ENCODE results near the gene SPIN1.
"Not testable (repeated sequence)": the region's sequence is repeated elsewhere in the genome, so short reads cannot be mapped to it uniquely, and the experiment has no call there.

Gene SPIN1

DNA sequence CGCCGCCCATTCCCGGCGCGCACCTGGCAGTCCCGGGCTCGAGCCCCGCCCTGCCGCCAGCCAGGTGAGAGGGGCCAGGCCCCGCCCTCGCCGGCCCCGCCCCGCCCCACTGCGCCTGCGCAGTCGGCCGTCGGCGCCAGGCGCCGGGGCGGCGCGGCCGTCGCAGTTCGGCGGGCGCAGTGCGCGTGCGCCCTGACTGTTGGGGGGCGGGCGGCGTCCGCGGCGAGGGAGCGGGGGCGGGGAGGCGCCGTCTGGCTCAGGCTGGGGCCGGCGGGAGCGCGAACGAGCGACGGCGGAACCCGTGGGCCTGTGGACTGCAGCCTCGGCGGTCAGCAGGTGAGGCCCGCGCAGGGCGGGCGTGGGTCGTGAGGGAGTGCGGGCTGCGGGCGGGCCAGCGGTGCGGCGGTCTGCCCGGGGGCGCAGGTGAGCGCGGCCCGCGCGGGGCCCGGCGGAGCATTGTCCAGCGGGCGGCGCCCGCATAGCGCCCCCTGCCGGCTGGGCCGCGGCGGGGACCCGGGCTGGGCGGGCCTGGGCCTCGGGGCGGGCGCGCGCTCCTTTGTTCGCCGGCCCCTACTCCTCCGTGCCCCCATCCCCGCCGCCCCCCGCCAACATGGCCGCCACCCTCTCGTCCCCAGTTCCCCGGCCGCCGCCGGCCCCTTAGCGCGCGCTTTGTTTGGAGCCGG lies at the start of gene SPIN1:
SPIN1 (plus strand) TSS at position 242 of the 683 bp plus-strand sequence. CDS start 38,096 bp downstream, outside the sequence.
- Histone ChIP-seq H3K4me1 (ENCODE audit: insufficient read depth, low read length) (peaks cover 14% of the 10 kb centered on the region), H3K4me3 (ENCODE audit: low read length) (peak within 1 kb of the TSS; percentile 65), H2AFZ (ENCODE audit: low read depth, low read length) (peak within 1 kb of the TSS; percentile 86), H3K9me3 (ENCODE audit: low read length) (peaks cover 2% of the 10 kb centered on the region), H3K36me3 (ENCODE audit: insufficient read depth, low read length) (peaks cover 8% of the 10 kb centered on the region), H3K27me3 (ENCODE audit: insufficient read depth, low read length) (no peaks in the 10 kb centered on the region)

DNA sequence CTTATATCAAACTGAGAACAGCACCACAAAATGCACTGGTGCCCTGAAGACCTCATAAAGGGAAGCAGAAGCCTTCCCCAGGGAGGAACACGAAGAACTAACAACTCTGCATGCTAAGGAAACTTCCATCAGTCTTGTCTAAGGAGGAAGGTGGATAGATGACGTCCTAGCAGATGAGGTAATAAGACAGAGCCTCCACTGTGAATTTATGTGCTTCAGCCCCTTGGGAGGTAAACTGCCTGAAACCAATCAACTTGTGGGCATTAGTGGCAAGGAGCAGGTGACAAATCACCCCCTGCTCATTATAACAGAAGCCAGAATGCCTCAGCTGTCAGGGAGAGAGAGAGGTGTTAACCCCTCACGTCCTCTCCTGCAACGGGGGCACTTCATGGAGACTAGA lies 48.9 kb upstream of the SPIN1 start:
- Histone ChIP-seq H3K36me3 (ENCODE audit: insufficient read depth, low read length) (no peaks in the 10 kb centered on the region), H3K27me3 (ENCODE audit: insufficient read depth, low read length) (no peaks in the 10 kb centered on the region), H3K9me3 (ENCODE audit: low read length) (no peaks in the 10 kb centered on the region), H3K4me3 (ENCODE audit: low read length) (no peak overlapping the region), H2AFZ (ENCODE audit: low read depth, low read length) (no peak overlapping the region), H3K4me1 (ENCODE audit: insufficient read depth, low read length) (no peaks in the 10 kb centered on the region)

DNA sequence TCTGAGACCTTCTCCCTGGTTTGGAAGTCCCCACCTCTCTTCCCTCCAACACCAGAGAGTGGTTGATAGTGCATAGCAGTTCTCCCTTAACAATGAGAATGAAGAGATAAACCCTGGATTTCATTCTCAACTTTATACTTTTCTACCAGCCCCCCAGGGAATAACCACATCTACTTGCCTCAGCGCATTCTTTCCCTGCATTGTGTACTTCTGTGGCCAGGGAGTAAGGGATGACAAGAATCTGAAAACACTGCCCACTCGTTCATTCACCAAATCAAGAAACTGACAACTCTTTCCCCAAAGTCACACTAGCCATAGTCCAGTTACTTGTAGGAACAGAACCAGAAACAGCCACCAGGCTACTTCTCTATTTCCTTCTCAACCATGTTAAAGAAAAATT lies 46.0 kb upstream of the SPIN1 start:
- H3K27me3 ChIP-seq (ENCODE audit: insufficient read depth, low read length): no peaks in the 10 kb centered on the region
- H3K4me1 ChIP-seq (ENCODE audit: insufficient read depth, low read length): no peaks in the 10 kb centered on the region
- no peak overlapping the region for H2AFZ ChIP-seq (ENCODE audit: low read depth, low read length)
- no peaks in the 10 kb centered on the region for H3K9me3 ChIP-seq (ENCODE audit: low read length)
- no peak overlapping the region for H3K4me3 ChIP-seq (ENCODE audit: low read length)
- H3K36me3 ChIP-seq (ENCODE audit: insufficient read depth, low read length): no peaks in the 10 kb centered on the region

DNA sequence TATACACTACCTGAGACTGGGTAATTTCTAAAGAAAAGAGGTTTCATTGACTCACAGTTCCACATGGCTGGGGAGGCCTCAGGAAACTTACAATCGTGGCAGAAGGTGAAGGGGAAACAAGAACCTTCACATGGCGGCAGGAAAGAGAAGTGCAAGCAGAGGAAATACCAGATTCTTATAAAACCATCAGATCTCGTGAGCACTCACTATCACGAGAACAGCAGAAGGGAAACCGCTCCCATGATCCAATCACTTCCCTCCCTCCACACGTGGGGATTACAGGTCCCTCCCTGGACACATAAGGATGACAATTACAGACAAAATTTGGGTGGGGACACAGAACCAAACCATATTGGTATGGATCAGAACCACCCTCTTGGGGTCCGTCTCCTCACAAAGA lies 44.2 kb upstream of the SPIN1 start:
- H3K9me3 ChIP-seq (ENCODE audit: low read length): no peaks in the 10 kb centered on the region
- H2AFZ ChIP-seq (ENCODE audit: low read depth, low read length): no peak overlapping the region
- no peaks in the 10 kb centered on the region for H3K36me3 ChIP-seq (ENCODE audit: insufficient read depth, low read length)
- H3K4me3 ChIP-seq (ENCODE audit: low read length): no peak overlapping the region
- H3K27me3 ChIP-seq (ENCODE audit: insufficient read depth, low read length): no peaks in the 10 kb centered on the region
- no peaks in the 10 kb centered on the region for H3K4me1 ChIP-seq (ENCODE audit: insufficient read depth, low read length)

DNA sequence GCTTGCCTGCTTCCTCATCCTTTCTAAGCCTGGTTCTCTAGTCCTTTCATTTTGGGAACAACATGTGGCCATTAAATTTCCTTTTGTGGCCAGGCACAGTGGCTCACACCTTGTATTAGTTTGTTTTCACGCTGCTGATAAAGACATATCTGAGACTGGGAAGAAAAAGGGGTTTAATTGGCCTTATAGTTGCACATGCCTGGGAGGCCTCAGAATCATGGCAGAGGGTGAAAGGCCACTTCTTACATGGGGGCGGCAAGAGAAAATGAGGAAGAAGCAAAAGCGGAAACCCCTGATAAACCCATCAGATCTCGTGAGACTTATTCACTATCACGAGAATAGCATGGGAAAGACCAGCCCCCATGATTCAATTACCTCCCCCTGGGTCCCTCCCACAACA lies 37.9 kb upstream of the SPIN1 start:
- not testable (repeated sequence) for H3K4me3 ChIP-seq (ENCODE audit: low read length); H3K36me3 ChIP-seq (ENCODE audit: insufficient read depth, low read length); H3K9me3 ChIP-seq (ENCODE audit: low read length); H3K4me1 ChIP-seq (ENCODE audit: insufficient read depth, low read length); H2AFZ ChIP-seq (ENCODE audit: low read depth, low read length); H3K27me3 ChIP-seq (ENCODE audit: insufficient read depth, low read length)

DNA sequence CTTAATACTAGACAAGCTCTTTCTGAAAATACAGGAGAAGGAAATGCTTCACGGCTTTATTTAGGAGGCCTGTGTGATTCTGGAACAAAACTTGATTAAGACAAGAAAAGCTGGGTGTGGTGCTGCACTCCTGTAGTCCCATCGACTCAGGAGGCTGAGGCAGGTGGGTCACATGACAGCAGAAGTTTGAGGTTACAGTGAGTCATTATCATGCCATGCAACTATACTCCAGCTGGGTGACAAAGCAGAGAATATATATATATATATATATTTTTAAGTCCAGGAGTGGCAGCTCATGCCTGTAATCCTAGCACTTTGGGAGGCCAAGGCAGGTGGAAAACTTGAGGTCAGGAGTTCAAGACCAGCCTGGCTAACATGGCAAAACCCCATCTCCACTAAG lies 33.1 kb upstream of the SPIN1 start:
- Histone ChIP-seq H3K4me3 (ENCODE audit: low read length) (no peak overlapping the region), H3K4me1 (ENCODE audit: insufficient read depth, low read length) (no peaks in the 10 kb centered on the region), H2AFZ (ENCODE audit: low read depth, low read length) (no peak overlapping the region), H3K27me3 (ENCODE audit: insufficient read depth, low read length) (no peaks in the 10 kb centered on the region), H3K36me3 (ENCODE audit: insufficient read depth, low read length) (no peaks in the 10 kb centered on the region), H3K9me3 (ENCODE audit: low read length) (no peaks in the 10 kb centered on the region)

DNA sequence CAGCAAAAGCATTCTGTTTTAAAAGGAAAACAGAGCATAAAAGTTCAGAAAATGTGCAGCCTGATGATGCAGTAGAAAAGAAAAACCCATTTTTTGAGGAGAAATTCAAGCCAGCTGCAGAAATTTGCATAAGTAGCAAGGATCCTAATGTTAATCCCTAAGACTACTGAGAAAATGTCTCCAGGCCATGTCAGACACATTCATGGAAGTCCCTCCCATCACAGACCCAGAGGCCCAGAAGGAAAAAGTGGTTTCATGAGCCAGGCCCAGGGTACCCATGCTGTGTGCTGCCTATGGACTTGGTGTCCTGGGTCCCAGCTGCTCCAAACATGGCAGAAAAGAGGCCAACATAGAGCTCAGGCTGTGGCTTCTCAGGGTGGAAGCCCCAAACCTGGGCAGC lies 31.0 kb upstream of the SPIN1 start:
- not testable (repeated sequence) for H3K36me3 ChIP-seq (ENCODE audit: insufficient read depth, low read length)

DNA sequence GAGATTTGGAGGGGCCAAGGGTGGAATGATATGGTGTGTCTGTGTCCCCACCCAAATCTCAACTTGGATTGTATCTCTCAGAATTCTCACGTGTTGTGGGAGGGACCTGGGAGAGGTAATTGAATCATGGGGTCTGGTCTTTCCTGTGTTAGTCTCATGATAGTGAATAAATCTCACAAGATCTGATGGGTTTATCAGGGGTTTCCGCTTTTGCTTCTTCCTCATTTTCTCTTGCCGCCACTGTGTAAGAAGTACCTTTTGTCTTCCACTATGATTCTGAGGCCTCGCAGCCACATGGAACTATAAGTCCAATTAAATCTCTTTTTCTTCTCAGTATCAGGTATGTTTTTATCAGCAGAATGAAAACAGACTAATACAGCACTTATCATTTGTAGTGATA lies 29.5 kb upstream of the SPIN1 start:
- H3K9me3 ChIP-seq (ENCODE audit: low read length): no peaks in the 10 kb centered on the region
- H2AFZ ChIP-seq (ENCODE audit: low read depth, low read length): no peak overlapping the region
- no peaks in the 10 kb centered on the region for H3K36me3 ChIP-seq (ENCODE audit: insufficient read depth, low read length)
- no peak overlapping the region for H3K4me3 ChIP-seq (ENCODE audit: low read length)
- no peaks in the 10 kb centered on the region for H3K27me3 ChIP-seq (ENCODE audit: insufficient read depth, low read length)
- H3K4me1 ChIP-seq (ENCODE audit: insufficient read depth, low read length): no peaks in the 10 kb centered on the region

More for the DNA sequence above, 31.0 kb upstream of the SPIN1 start:
- not testable (repeated sequence) for H3K4me3 ChIP-seq (ENCODE audit: low read length); H2AFZ ChIP-seq (ENCODE audit: low read depth, low read length); H3K9me3 ChIP-seq (ENCODE audit: low read length); H3K4me1 ChIP-seq (ENCODE audit: insufficient read depth, low read length); H3K27me3 ChIP-seq (ENCODE audit: insufficient read depth, low read length)

DNA sequence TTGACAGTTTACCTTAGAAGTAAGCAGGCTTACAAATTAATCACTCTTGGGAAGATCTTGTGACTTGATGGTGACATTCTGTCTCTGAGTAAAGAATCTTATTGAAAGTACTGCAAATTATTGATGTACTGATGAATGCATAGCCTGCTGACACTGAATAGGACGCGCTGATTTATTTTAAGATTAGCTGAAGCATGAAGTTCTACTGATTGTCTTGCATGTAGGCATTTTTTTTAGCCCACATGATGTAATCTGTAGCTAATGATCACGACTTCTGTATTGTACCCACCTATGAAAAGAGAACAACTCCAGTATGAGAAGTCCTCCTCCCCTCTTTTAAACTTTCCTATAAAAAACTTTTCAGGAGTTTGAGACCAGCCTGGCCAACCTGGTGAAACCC lies 28.3 kb upstream of the SPIN1 start:
- no peak overlapping the region for H3K4me3 ChIP-seq (ENCODE audit: low read length)
- H2AFZ ChIP-seq (ENCODE audit: low read depth, low read length): no peak overlapping the region
- no peaks in the 10 kb centered on the region for H3K4me1 ChIP-seq (ENCODE audit: insufficient read depth, low read length)
- H3K36me3 ChIP-seq (ENCODE audit: insufficient read depth, low read length): no peaks in the 10 kb centered on the region
- no peaks in the 10 kb centered on the region for H3K9me3 ChIP-seq (ENCODE audit: low read length)
- no peaks in the 10 kb centered on the region for H3K27me3 ChIP-seq (ENCODE audit: insufficient read depth, low read length)

DNA sequence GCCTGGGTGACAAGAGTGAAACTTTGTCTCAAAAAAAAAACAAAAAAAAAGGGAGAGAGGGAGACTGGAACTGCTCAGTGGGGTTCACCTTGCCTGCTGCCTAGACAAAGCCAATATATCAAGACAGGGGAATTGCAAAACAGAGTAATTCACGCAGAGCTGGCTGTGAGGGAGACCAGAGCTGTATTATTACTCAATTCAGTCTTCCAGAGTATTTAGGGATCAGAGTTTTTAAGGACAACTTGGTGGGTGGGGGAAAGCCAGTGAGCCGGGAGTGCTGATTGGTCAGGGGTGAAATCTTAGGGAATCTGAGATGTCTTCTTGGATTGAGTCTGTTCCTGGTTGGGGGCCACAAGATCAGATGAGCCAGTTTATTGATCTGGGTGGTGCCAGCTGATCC lies 25.6 kb upstream of the SPIN1 start:
- no peaks in the 10 kb centered on the region for H3K4me1 ChIP-seq (ENCODE audit: insufficient read depth, low read length)
- no peak overlapping the region for H3K4me3 ChIP-seq (ENCODE audit: low read length)
- no peaks in the 10 kb centered on the region for H3K27me3 ChIP-seq (ENCODE audit: insufficient read depth, low read length)
- no peaks in the 10 kb centered on the region for H3K9me3 ChIP-seq (ENCODE audit: low read length)
- no peak overlapping the region for H2AFZ ChIP-seq (ENCODE audit: low read depth, low read length)
- no peaks in the 10 kb centered on the region for H3K36me3 ChIP-seq (ENCODE audit: insufficient read depth, low read length)

DNA sequence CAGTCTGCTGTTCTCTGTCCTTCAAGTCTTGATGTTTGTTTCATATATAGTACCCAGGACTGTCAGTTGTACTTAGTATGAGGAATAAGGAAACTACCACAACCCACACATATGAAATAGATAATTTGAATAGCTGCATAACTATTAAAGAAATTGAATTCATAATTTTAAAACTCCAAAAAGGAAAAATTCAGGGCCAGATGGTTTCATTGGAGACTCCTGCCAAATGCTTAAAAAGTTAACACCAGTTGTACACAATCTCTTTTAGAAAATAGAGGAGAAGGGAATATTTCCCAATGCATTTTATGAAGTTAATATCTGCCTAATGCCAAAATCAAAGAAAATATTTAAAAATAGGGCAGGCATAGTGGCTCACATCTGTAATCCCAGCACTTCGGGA lies 24.6 kb upstream of the SPIN1 start:
- Histone ChIP-seq H3K4me3 (ENCODE audit: low read length) (no peak overlapping the region), H3K36me3 (ENCODE audit: insufficient read depth, low read length) (no peaks in the 10 kb centered on the region), H3K27me3 (ENCODE audit: insufficient read depth, low read length) (no peaks in the 10 kb centered on the region), H3K9me3 (ENCODE audit: low read length) (peaks cover 3% of the 10 kb centered on the region), H3K4me1 (ENCODE audit: insufficient read depth, low read length) (no peaks in the 10 kb centered on the region), H2AFZ (ENCODE audit: low read depth, low read length) (no peak overlapping the region)

DNA sequence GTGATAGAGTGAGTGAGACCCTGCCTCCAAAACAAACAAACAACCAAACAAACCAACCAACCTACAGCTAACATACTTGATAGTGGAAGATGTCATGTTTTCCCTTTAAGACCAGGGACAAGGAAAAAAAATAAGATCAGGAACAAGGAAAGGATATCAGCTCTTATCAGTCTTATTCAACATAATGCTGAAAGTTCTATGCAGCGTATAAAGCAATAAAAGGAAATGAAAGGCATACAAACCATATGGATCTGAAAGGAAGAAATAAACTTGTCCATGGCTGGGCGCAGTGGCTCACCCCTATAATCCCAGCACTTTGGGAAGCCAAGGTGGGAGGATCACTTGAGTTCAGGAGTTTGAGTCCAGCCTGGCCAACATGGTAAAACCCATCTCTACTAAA lies 23.5 kb upstream of the SPIN1 start:
- H3K4me3 ChIP-seq (ENCODE audit: low read length): no peak overlapping the region
- peaks cover 3% of the 10 kb centered on the region for H3K9me3 ChIP-seq (ENCODE audit: low read length)
- no peaks in the 10 kb centered on the region for H3K36me3 ChIP-seq (ENCODE audit: insufficient read depth, low read length)
- H2AFZ ChIP-seq (ENCODE audit: low read depth, low read length): no peak overlapping the region
- H3K27me3 ChIP-seq (ENCODE audit: insufficient read depth, low read length): no peaks in the 10 kb centered on the region
- H3K4me1 ChIP-seq (ENCODE audit: insufficient read depth, low read length): no peaks in the 10 kb centered on the region

DNA sequence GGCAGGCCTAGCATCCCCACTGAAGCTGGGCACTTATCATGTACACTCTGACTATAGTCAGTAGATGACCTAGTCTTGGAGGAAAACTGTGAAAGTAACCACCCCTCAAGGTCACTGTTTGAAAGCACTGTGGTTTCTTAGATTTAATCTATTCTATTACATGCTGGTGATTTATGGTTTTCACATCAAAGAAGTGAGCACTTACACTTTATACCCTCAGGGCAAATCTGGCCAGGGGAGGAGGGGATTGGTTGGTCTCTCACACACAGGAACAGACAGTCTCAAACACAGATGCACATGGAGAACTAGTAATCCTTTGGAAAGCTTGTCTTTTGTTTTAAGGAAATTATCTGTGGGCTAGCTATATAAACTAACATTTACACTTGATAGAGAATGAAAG lies 17.9 kb upstream of the SPIN1 start:
- no peak overlapping the region for H2AFZ ChIP-seq (ENCODE audit: low read depth, low read length)
- peaks cover 3% of the 10 kb centered on the region for H3K9me3 ChIP-seq (ENCODE audit: low read length)
- H3K27me3 ChIP-seq (ENCODE audit: insufficient read depth, low read length): no peaks in the 10 kb centered on the region
- no peaks in the 10 kb centered on the region for H3K4me1 ChIP-seq (ENCODE audit: insufficient read depth, low read length)
- H3K36me3 ChIP-seq (ENCODE audit: insufficient read depth, low read length): no peaks in the 10 kb centered on the region
- no peak overlapping the region for H3K4me3 ChIP-seq (ENCODE audit: low read length)

DNA sequence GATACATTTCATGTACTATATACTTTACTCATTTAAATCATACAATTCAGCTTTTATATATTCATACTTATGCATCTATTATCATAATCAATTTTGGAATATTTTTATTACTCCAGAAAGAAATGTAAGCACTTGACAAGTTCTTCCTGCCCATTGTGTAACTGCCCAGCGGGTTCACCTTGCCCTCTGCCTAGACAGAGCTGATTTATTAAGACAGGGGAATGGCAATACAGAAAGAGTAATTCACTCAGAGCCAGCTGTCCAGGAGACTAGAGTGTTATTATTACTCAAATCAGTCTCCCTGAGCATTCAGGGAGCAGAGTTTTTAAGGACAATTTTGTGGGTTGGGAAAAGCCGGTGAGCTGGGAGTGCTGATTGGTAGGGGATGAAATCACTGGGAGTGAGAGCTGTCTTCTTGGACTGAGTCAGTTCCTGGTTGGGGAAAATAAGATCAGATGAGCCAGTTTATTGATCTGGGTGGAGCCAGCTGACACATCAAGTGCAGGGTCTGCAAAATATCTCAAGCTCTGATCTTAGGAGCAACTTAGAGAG lies 16.1 kb upstream of the SPIN1 start:
- no peaks in the 10 kb centered on the region for H3K27me3 ChIP-seq (ENCODE audit: insufficient read depth, low read length)
- no peaks in the 10 kb centered on the region for H3K36me3 ChIP-seq (ENCODE audit: insufficient read depth, low read length)
- no peak overlapping the region for H2AFZ ChIP-seq (ENCODE audit: low read depth, low read length)
- peaks cover 3% of the 10 kb centered on the region for H3K9me3 ChIP-seq (ENCODE audit: low read length)
- no peak overlapping the region for H3K4me3 ChIP-seq (ENCODE audit: low read length)
- no peaks in the 10 kb centered on the region for H3K4me1 ChIP-seq (ENCODE audit: insufficient read depth, low read length)

Data from neuron (in vitro differentiated cells).